Spleen (tissue), 7 donors: ENCODE data around the gene ITGA6.

Source experiments
- POLR2A ChIP-seq, 3 donors: fragments of 450-650 bp; IDR thresholded peaks; one replicate each; pipeline ENCODE4 v1.5.1; 2017; ENCODE audit warnings: antibody characterized with exemption in 3 of 3, mild to moderate bottlenecking in 1 of 3
- TF ChIP-seq, protein P1 (sequence below), 11 experiments: fragments of 200-600 bp in 7 of 11; fragments of 450-650 bp in 4 of 11; sonication (generic) in 4 of 11; IDR thresholded peaks in 8 of 11; conservative IDR thresholded peaks in 3 of 11; 1 replicate in 7 of 11; 2 replicates in 4 of 11; pipeline versions ENCODE4 v1.4.0 to v1.8.0; 2016 to 2021; ENCODE audit warnings: antibody characterized with exemption in 11 of 11, inconsistent platforms in 4 of 11, mild to moderate bottlenecking in 1 of 11
- donor health status: DM: no; HTN: no; CAD: no; lungs with moderate emphysema.
- donor health status: DM: no; HTN: no; CAD: no.
- donor health status: DM: no; HTN: no; CAD: no.

DNA sequence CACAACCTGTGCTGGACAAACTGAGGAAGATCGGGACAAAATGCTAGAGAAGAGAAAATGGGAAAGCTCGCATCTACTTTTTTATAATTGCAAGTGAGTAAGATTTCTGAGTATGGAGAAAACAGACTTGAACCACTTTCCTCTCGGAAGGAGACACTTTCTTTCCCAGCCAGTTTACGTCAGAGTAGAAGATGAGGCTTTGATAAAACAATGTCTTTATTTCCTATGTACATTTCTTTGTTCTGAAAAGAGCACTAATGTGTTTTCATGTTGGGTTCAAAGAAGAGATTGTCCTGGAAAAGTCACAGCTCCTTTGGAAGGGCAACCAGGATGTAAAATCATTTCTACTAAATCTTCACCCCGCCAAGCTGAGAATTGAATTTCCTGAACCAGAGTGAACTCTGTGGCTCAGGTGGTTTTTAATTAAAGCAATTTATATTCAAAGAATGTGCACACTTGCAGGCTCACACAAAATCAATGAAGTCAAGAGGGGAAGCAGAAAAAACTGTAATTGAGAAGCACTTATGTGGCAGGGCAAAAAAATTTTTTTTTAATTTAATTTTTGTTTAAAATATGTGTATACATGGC is 23.4 kb upstream of the ITGA6 start:
- no peak for TF ChIP-seq POLR2A (IDR thresholded peaks at IDR 0.05)
- TF ChIP-seq, protein P1, sequence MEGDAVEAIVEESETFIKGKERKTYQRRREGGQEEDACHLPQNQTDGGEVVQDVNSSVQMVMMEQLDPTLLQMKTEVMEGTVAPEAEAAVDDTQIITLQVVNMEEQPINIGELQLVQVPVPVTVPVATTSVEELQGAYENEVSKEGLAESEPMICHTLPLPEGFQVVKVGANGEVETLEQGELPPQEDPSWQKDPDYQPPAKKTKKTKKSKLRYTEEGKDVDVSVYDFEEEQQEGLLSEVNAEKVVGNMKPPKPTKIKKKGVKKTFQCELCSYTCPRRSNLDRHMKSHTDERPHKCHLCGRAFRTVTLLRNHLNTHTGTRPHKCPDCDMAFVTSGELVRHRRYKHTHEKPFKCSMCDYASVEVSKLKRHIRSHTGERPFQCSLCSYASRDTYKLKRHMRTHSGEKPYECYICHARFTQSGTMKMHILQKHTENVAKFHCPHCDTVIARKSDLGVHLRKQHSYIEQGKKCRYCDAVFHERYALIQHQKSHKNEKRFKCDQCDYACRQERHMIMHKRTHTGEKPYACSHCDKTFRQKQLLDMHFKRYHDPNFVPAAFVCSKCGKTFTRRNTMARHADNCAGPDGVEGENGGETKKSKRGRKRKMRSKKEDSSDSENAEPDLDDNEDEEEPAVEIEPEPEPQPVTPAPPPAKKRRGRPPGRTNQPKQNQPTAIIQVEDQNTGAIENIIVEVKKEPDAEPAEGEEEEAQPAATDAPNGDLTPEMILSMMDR (IDR thresholded peaks at IDR 0.05 in 8 of 11, conservative IDR thresholded peaks at IDR 0.05 in 3 of 11) = no peak
